AG04450 (cell line): Measurements from ENCODE around the gene NSMCE1. TPM values are rescaled to one million over a fixed set of nuclear protein-coding genes. Genes with fewer than 3 reads are reported as not detected.

ENCODE experiments used
- CTCF ChIA-PET: fragments of 300-600, 350-600 bp; formaldehyde crosslinking; extraction: SDS; loops from one replicate; lab custom pipeline; 2022; ENCODE audit warnings: antibody characterized with exemption, inconsistent platforms; lab: Charles Lee
- POLR2A ChIA-PET: fragments of 350-600 bp; formaldehyde crosslinking; extraction: SDS; loops from one replicate; lab custom pipeline; 2021; ENCODE audit warnings: antibody characterized with exemption, inconsistent platforms; lab: Yijun Ruan, JAX
- DNase-seq: peaks from one replicate; pipeline ENCODE4 v3.0.0-alpha.2; 2011; ENCODE audit warnings: low read depth, low spot score
- H3K27ac ChIP-seq: one replicate; pipeline ENCODE4 v1.5.1; 2012; ENCODE audit warnings: low read depth, low read length, control low read depth
- H3K27me3 ChIP-seq: one replicate; pipeline ENCODE4 v1.6.0; 2012; ENCODE audit warnings: low read length; ENCODE audit not compliant: control insufficient read depth, insufficient read depth
- H3K4me3 ChIP-seq: 2 replicates; pipeline ENCODE4 v1.5.1; 2011; ENCODE audit warnings: mild to moderate bottlenecking, low read depth, low read length, control low read depth
- H3K9me3 ChIP-seq: 2 replicates; pipeline ENCODE4 v1.5.1; 2012; ENCODE audit warnings: low read length; ENCODE audit not compliant: control insufficient read depth, insufficient read depth
- CTCF ChIP-seq: IDR thresholded peaks from 2 replicates; pipeline ENCODE4 v1.5.1; 2011; ENCODE audit warnings: low read depth, low read length, control low read depth, inconsistent platforms
- polyA plus RNA-seq: library from polyadenylated mRNA; depleted of rRNA; stranded (reverse); fragments of >200 nt; gene quantifications from 2 replicates; pipeline ENCODE4 v1.2.3, GENCODE V29; 2011

Gene NSMCE1
- polyA plus RNA-seq, 1 experiment = 35.4 TPM

GRCh38 chr16:27312580-27313421 is 44.2 kb upstream of the NSMCE1 start:
- ChIA-PET POLR2A (no interaction called here), CTCF (interaction anchor here (1.1 kb wide), 1 partner anchor 78 kb away, joined by 8 read pairs; no protein-coding TSS in a partner anchor)
- DNase-seq = no peak
- Histone ChIP-seq H3K9me3 (no peaks in the 10 kb centered on the region), H3K27me3 (no peaks in the 10 kb centered on the region), H3K4me3 (peak overlapping the region; percentile 81), H3K27ac (no peak overlapping the region)
- TF ChIP-seq CTCF = no peak

- no peak for TF ChIP-seq CTCF
- POLR2A ChIA-PET = no interaction called here
- H3K27me3 ChIP-seq = no peaks in the 10 kb centered on the region
- H3K9me3 ChIP-seq = no peaks in the 10 kb centered on the region
- no peak for DNase-seq
- H3K4me3 ChIP-seq = no peak overlapping the region
- H3K27ac ChIP-seq = no peak overlapping the region
- CTCF ChIA-PET = interaction anchor here (1.1 kb wide), 1 partner anchor 77 kb away, joined by 8 read pairs; no protein-coding TSS in a partner anchor
These were observed 43.3 kb upstream of the NSMCE1 start for GRCh38 chr16:27311897-27312303.

GRCh38 chr16:27311448-27311830 is 42.9 kb upstream of the NSMCE1 start:
- CTCF ChIA-PET = no interaction called here
- POLR2A ChIA-PET = no interaction called here
- Histone ChIP-seq H3K9me3 (no peaks in the 10 kb centered on the region), H3K27me3 (no peaks in the 10 kb centered on the region), H3K4me3 (no peak overlapping the region), H3K27ac (no peak overlapping the region)
- DNase-seq = no peak
- TF ChIP-seq CTCF = no peak

GRCh38 chr16:27310576-27311447 is 42.2 kb upstream of the NSMCE1 start:
- no peak for DNase-seq
- POLR2A ChIA-PET = interaction anchor here (0.6 kb wide), 1 partner anchor 20 kb away, joined by 3 read pairs; no protein-coding TSS in a partner anchor
- Histone ChIP-seq H3K4me3 (no peak overlapping the region), H3K27ac (no peak overlapping the region), H3K9me3 (no peaks in the 10 kb centered on the region), H3K27me3 (no peaks in the 10 kb centered on the region)
- TF ChIP-seq CTCF = no peak
- CTCF ChIA-PET = no interaction called here
